H1 (cell line): Measurements from ENCODE around the gene MAPK1. TPM values are rescaled to one million over a fixed set of nuclear protein-coding genes. Genes with fewer than 3 reads are reported as not detected.

Experiments
- CTCF ChIA-PET: fragments of 300-600 bp; sonication (Branson Sonifier 250); formaldehyde crosslinking; loops from one replicate; lab custom pipeline; 2021; ENCODE audit not compliant: partially characterized antibody; lab: Charles Lee
- POLR2A ChIA-PET: fragments of 300-600 bp; sonication (Branson Sonifier 250); formaldehyde crosslinking; loops from one replicate; lab custom pipeline; 2021; ENCODE audit warnings: inconsistent platforms; ENCODE audit not compliant: partially characterized antibody; lab: Charles Lee
- DNase-seq, 2 experiments: peaks; one replicate each; pipeline versions ENCODE4 v3.0.0 to v3.0.0-alpha.2; 2010 to 2022; ENCODE audit warnings: low spot score in 2 of 2, low read depth in 1 of 2, mixed read lengths in 1 of 2
- FAIRE-seq: peaks from 2 replicates; lab custom pipeline; 2011; peaks lifted over from hg19 to GRCh38; lab: Jason Lieb, UNC
- H2AFZ ChIP-seq: 2 replicates; pipeline ENCODE4 v1.8.1; 2012; ENCODE audit warnings: low read length, inconsistent platforms
- H2AK5ac ChIP-seq: 2 replicates; pipeline ENCODE4 v1.6.1; 2013; ENCODE audit warnings: low read depth, low read length
- H2BK120ac ChIP-seq: replicated peaks from 2 replicates; pipeline ENCODE3; 2013; ENCODE audit warnings: low read depth, low read length, inconsistent platforms
- H2BK12ac ChIP-seq: 2 replicates; pipeline ENCODE4 v1.6.1; 2013; ENCODE audit warnings: low read depth, low read length
- H2BK15ac ChIP-seq: 2 replicates; pipeline ENCODE4 v1.6.1; 2013; ENCODE audit warnings: low read length
- H2BK20ac ChIP-seq: 2 replicates; pipeline ENCODE4 v1.6.1; 2013; ENCODE audit warnings: low read length
- H2BK5ac ChIP-seq: 2 replicates; pipeline ENCODE4 v1.6.1; 2013; ENCODE audit warnings: low read depth, low read length
- H3K14ac ChIP-seq: 2 replicates; pipeline ENCODE4 v1.6.1; 2013; ENCODE audit warnings: inconsistent platforms; ENCODE audit not compliant: insufficient read length
- H3K18ac ChIP-seq: 2 replicates; pipeline ENCODE4 v1.6.1; 2013; ENCODE audit warnings: low read length; ENCODE audit errors: extremely low read depth
- H3K23ac ChIP-seq: 2 replicates; pipeline ENCODE4 v1.6.1; 2013; ENCODE audit warnings: inconsistent platforms; ENCODE audit not compliant: insufficient read length
- H3K23me2 ChIP-seq: 2 replicates; pipeline ENCODE4 v1.6.1; 2013; ENCODE audit warnings: low read depth, low read length
- H3K27ac ChIP-seq: 2 replicates; pipeline ENCODE4 v1.6.1; 2011; ENCODE audit warnings: low read depth, low read length, inconsistent platforms
- H3K27me3 ChIP-seq, 4 experiments: replicated peaks in 1 of 4; 1 replicate in 1 of 4; 2 replicates in 3 of 4; pipeline versions ENCODE4 v1.6.1 to v1.8.1; 2011 to 2013; ENCODE audit warnings: low read length in 3 of 4, mild to moderate bottlenecking in 3 of 4, inconsistent platforms in 2 of 4, mixed read lengths in 2 of 4, moderate library complexity in 1 of 4; ENCODE audit not compliant: control insufficient read depth in 3 of 4, insufficient read depth in 3 of 4; ENCODE audit errors: extremely low read depth in 1 of 4
- H3K36me3 ChIP-seq, 4 experiments: 2 replicates each; pipeline versions ENCODE4 v1.6.1 to v1.8.1; 2011 to 2013; ENCODE audit warnings: mild to moderate bottlenecking in 4 of 4, low read length in 3 of 4, moderate library complexity in 2 of 4, control low read depth in 1 of 4, inconsistent platforms in 1 of 4; ENCODE audit not compliant: insufficient read depth in 4 of 4, control insufficient read depth in 2 of 4
- H3K4ac ChIP-seq: replicated peaks from 2 replicates; pipeline ENCODE3; 2013; ENCODE audit warnings: low read length, low read depth, mixed read lengths, inconsistent platforms; ENCODE audit not compliant: insufficient read length
- H3K4me1 ChIP-seq, 4 experiments: replicated peaks in 1 of 4; 1 replicate in 1 of 4; 2 replicates in 3 of 4; pipeline versions ENCODE4 v1.6.1 to v1.8.1; 2011 to 2013; ENCODE audit warnings: low read length in 3 of 4, inconsistent platforms in 2 of 4, mixed read lengths in 1 of 4; ENCODE audit not compliant: insufficient read depth in 4 of 4, control insufficient read depth in 3 of 4
- H3K4me2 ChIP-seq, 2 experiments: 2 replicates each; pipeline versions ENCODE4 v1.6.1 to v1.8.1; 2011 to 2013; ENCODE audit warnings: low read depth in 2 of 2, low read length in 2 of 2, control low read depth in 1 of 2, inconsistent platforms in 1 of 2, mild to moderate bottlenecking in 1 of 2; ENCODE audit not compliant: insufficient read depth in 1 of 2
- H3K4me3 ChIP-seq, 4 experiments: fragments of 200-600, 300-600 bp in 1 of 4; sonication (generic), shearing (Covaris generic), sonication (Bioruptor Twin) in 1 of 4; 2 replicates each; pipeline versions ENCODE4 v1.5.1 to v1.8.1; 2011 to 2016; ENCODE audit warnings: low read length in 4 of 4, low read depth in 3 of 4, control low read depth in 2 of 4, inconsistent platforms in 2 of 4, mild to moderate bottlenecking in 2 of 4, mixed read lengths in 1 of 4, moderate library complexity in 1 of 4; ENCODE audit not compliant: insufficient read depth in 2 of 4; ENCODE audit errors: extremely low read depth in 1 of 4
- H3K56ac ChIP-seq: replicated peaks from 2 replicates; pipeline ENCODE3; 2013; ENCODE audit warnings: low read depth, mild to moderate bottlenecking, mixed read lengths, low read length, inconsistent platforms; ENCODE audit not compliant: insufficient read length
- H3K79me1 ChIP-seq: 2 replicates; pipeline ENCODE4 v1.6.1; 2013; ENCODE audit warnings: low read depth, low read length, control low read depth
- H3K79me2 ChIP-seq, 2 experiments: 2 replicates each; pipeline versions ENCODE4 v1.6.1 to v1.8.1; 2012 to 2013; ENCODE audit warnings: low read length in 2 of 2, mild to moderate bottlenecking in 2 of 2, inconsistent platforms in 1 of 2; ENCODE audit not compliant: insufficient read depth in 2 of 2, control insufficient read depth in 1 of 2
- H3K9ac ChIP-seq, 4 experiments: replicated peaks in 1 of 4; 1 replicate in 1 of 4; 2 replicates in 3 of 4; pipeline versions ENCODE4 v1.6.1 to v1.8.1; 2011 to 2013; ENCODE audit warnings: low read depth in 3 of 4, low read length in 3 of 4, control low read depth in 2 of 4, mild to moderate bottlenecking in 2 of 4, moderate library complexity in 2 of 4, inconsistent platforms in 1 of 4; ENCODE audit errors: extremely low read depth in 1 of 4
- H3K9me3 ChIP-seq, 2 experiments: 2 replicates each; pipeline versions ENCODE4 v1.6.1 to v1.8.1; 2012 to 2013; ENCODE audit warnings: mild to moderate bottlenecking in 2 of 2, moderate library complexity in 2 of 2, control low read depth in 1 of 2, inconsistent platforms in 1 of 2, low read depth in 1 of 2, low read length in 1 of 2, mixed read lengths in 1 of 2; ENCODE audit not compliant: insufficient read depth in 2 of 2
- H4K20me1 ChIP-seq, 2 experiments: replicated peaks in 1 of 2; 2 replicates each; pipeline versions ENCODE3 to v1.8.1; 2011 to 2013; ENCODE audit warnings: inconsistent platforms in 2 of 2, low read length in 2 of 2, mild to moderate bottlenecking in 1 of 2; ENCODE audit not compliant: insufficient read depth in 2 of 2, control insufficient read depth in 1 of 2
- H4K5ac ChIP-seq: 2 replicates; pipeline ENCODE4 v1.6.1; 2013; ENCODE audit warnings: low read length, low read depth, mixed read lengths, inconsistent platforms; ENCODE audit not compliant: insufficient read length
- H4K8ac ChIP-seq: 2 replicates; pipeline ENCODE4 v1.8.0; 2013; ENCODE audit warnings: mild to moderate bottlenecking, moderate library complexity, low read length, inconsistent platforms; ENCODE audit not compliant: insufficient read depth; ENCODE audit errors: extremely low read depth
- H4K91ac ChIP-seq: replicated peaks from 2 replicates; pipeline ENCODE3; 2013; ENCODE audit warnings: low read length, mixed read lengths, inconsistent platforms; ENCODE audit not compliant: insufficient read length
- BACH1 ChIP-seq: IDR thresholded peaks from 2 replicates; pipeline ENCODE4 v1.6.1; 2012; ENCODE audit warnings: low read length, improper control_type of control experiment
- CREB1 ChIP-seq: IDR thresholded peaks from 2 replicates; pipeline ENCODE4 v1.6.1; 2012; ENCODE audit warnings: inconsistent platforms
- EP300 ChIP-seq, 2 experiments: IDR thresholded peaks; 1 replicate in 1 of 2; 2 replicates in 1 of 2; pipeline ENCODE4 v1.6.1; 2011 to 2012; ENCODE audit warnings: low read depth in 2 of 2, low read length in 2 of 2, mild to moderate bottlenecking in 2 of 2, borderline replicate concordance in 1 of 2, inconsistent platforms in 1 of 2, moderate library complexity in 1 of 2
- JUN ChIP-seq: IDR thresholded peaks from 2 replicates; pipeline ENCODE4 v1.6.1; 2011; ENCODE audit warnings: low read depth, mild to moderate bottlenecking, improper control_type of control experiment, low read length
- WGBS, 2 experiments: shearing (Covaris generic) in 1 of 2; methylation state at CpG; one replicate each; pipeline versions ENCODE4 v1.1.6 to v1.1.7; 2013 to 2015; ENCODE audit warnings: low lambda C conversion rate in 2 of 2, mixed read lengths in 2 of 2, inconsistent platforms in 1 of 2, low coverage in 1 of 2, missing lambda C conversion rate in 1 of 2; ENCODE audit not compliant: insufficient replicate concordance in 2 of 2, insufficient coverage in 1 of 2, insufficient read length in 1 of 2; ENCODE audit errors: extremely low coverage in 1 of 2, missing lambda C conversion rate in 1 of 2; 5-methylcytosine and 5-hydroxymethylcytosine counted together
- polyA plus RNA-seq, 7 experiments: library from polyadenylated mRNA; depleted of rRNA in 3 of 7; stranded (reverse) in 5 of 7; unstranded in 2 of 7; fragments of >200 nt in 5 of 7; fragments of 200-250 nt in 2 of 7; gene quantifications; 1 replicate in 5 of 7; 2 replicates in 1 of 7; 4 replicates in 1 of 7; pipeline versions ENCODE4 v1.2.1 to v1.2.3, GENCODE V29; 2011 to 2013; ENCODE audit warnings: missing spikeins in 2 of 7, mixed read lengths in 2 of 7
- total RNA-seq: library from RNA; stranded (reverse); fragmentation: NEBNext Ultra II Directional; extraction: Animal tissue kit (Norgen Biotek cat#: 25700); gene quantifications from 2 replicates; pipeline ENCODE4 v1.2.1, GENCODE V29; 2021

The MAPK1 gene
- total and polyA plus RNA-seq, 2 of the 8 experiments (the other 6 are each of a cell fraction or from before 2014, with no cell fraction given): 28.1 to 101 TPM

- Histone ChIP-seq H4K20me1 (peaks cover 7 to 15% of the 10 kb centered on the region in 2 experiments), H4K91ac (no peak overlapping the region), H4K5ac (no peak overlapping the region), H3K79me2 (peaks cover 3 to 82% of the 10 kb centered on the region in 2 experiments), H3K27ac (no peak overlapping the region), H4K8ac (no peak overlapping the region), H3K36me3 (peaks cover 0 to 6% (median 0%) of the 10 kb centered on the region in 4 experiments; a peak in 1 of 8 replicates), H3K23ac (no peak overlapping the region), H3K79me1 (peaks cover 12% of the 10 kb centered on the region), H2AK5ac (no peak overlapping the region), H2AFZ (no peak overlapping the region), H3K4me3 (no peak overlapping the region), H3K4me1 (no peaks in the 10 kb centered on the region; a peak in 1 of 7 replicates), H3K18ac (no peak overlapping the region), H2BK120ac (no peak overlapping the region), H2BK5ac (no peak overlapping the region), H3K9ac (no peak overlapping the region), H2BK20ac (no peak overlapping the region), H3K4ac (no peak overlapping the region), H3K23me2 (no peaks in the 10 kb centered on the region), H3K9me3 (peaks cover 0 to 13% of the 10 kb centered on the region in 2 experiments; a peak in 2 of 4 replicates), H3K14ac (no peak overlapping the region), H2BK15ac (no peak overlapping the region), H3K56ac (no peak overlapping the region), H2BK12ac (no peak overlapping the region), H3K4me2 (no peak overlapping the region), H3K27me3 (no peaks in the 10 kb centered on the region)
- FAIRE-seq: no peak
- DNase-seq: no peak
- POLR2A ChIA-PET: no interaction called here
- 92% methylated on average over 6 of the region's 6 CpGs; no CpG with 5 or more reads in 1 of the 2 experiments for WGBS, 2 experiments
- TF ChIP-seq EP300 (IDR thresholded peaks at IDR 0.05; ENCODE audit: borderline replicate concordance in 1 of 2, low read depth in 2 of 2, low read length in 2 of 2): no peak
- TF ChIP-seq CREB1: no peak
- TF ChIP-seq JUN: no peak
- no peak for TF ChIP-seq BACH1
- CTCF ChIA-PET: no interaction called here
Observed at GRCh38 chr22:21842946-21843345, 24.5 kb downstream of the MAPK1 start.
